ENCODE data around the gene BPGM. TPM values are rescaled to one million over a fixed set of nuclear protein-coding genes. Genes with fewer than 3 reads are reported as not detected.

BPGM gene
- total RNA-seq, 1 donor from 2014 or later = 36.3 TPM

DNA sequence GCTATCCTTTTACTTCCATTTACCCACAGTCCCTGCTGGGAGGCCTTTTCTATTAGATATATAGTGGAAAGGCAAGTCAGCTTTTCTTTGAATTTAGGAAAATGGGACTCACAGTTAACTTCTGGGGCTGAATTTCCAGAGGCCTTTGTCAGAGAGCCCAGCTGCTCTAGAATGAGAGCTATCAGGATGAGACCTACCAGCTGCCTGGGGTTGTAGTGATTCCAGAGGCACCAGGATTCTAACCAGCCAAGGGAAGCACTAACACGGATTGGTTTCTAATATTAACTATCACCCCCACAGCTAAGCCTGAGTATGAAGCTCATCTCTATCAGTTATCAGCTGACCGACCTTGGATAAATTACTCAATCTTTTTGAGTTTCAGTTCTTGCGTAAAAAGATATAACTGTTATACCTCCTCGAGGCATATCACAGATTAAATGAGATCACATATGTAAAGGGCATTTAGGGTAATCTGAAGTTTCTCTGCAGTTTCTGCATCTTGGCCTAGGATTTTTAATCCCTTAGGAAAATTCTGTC is 76.2 kb downstream of the BPGM start:
- DNase-seq = no peak

DNA sequence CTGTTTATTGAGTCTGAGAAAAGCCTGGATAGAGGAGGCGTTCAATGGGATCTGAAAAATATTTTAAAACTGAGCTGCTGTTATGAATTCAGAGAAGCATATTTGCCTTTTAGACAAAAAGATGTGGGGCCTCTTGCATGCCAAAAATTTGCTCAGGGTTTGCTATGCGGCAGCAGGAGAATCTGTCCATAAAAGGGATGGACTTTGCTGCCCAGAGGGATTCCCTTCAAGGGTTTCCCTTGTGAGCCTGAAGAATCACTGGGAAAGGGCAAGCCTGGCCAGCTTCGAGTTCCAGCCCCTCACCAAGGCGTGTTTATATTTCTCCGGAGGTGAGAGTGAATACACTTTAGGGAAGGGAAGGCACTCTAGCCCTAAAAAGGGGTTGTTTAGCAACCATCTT is 77.2 kb downstream of the BPGM start:
- DNase-seq = no peak

DNA sequence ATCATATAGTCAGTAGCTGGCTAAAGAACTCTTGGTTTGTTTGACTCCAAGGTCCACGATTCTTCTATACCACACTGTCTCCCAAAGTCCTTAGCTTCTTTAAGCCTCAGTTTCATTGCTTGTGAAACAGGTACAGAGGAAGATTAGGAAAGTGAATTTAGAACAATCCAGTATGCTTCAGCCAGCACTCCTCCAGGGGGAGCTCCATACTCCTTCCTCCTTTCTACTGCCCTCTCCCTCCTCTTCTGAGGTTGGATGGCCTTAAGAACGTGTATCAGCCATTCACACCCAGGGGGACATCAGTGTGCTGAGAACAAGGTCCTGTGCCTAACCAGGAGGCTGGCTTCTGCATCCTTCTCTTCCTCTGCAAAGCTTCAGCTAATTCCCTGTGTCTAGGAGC is 78.0 kb downstream of the BPGM start:
- no peak for DNase-seq

DNA sequence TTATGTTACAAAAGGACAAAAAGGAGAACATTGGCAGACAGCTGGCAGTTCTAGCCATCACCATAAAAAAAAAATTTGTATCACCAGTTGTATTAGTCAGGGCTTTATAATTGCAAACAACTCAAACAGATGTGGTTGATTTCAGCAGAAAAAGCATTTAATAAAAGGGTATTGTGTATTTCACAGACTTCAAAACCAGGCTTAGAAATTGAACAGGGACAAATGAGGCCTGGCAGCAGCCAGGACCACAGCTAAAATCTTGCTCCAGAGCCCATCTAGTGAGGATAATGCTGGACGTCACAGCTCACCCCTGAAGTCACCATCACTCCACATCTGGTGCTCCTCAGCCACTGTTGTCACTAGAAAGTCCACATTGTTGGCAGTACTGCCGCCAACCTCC is 79.9 kb downstream of the BPGM start:
- DNase-seq = peak; percentile 44

DNA sequence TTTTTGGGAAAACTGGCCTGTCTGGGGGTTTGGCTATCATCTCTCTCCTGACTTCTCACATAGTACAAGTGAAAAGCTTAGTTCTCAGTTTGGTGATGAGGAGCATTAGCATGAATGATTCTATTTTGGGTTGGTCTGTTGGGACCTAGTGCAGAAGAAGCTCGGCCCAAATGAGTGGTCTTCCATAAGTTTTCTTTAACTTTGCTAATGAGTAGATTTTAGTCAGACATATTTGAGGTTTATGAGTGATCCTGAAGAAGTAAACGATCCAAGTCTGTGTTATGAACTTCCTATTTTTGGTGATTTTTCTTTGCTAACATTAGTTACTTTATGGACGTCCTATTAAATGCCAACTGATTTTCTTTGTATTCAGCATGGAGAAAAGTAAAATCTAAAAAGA is 81.1 kb downstream of the BPGM start:
- DNase-seq = no peak

Other genes starting within 250 kb of the BPGM start
- gene AKR1B1, start 187.8 kb upstream of the BPGM start, total RNA-seq = 78.2 TPM
- gene AKR1B10, start 119.3 kb upstream of the BPGM start, total RNA-seq = 5.8 TPM
- 0.31 TPM for gene AKR1B15, start 97.7 kb upstream of the BPGM start, total RNA-seq
- 127 TPM for gene CALD1, start 132.8 kb downstream of the BPGM start, total RNA-seq